HG03196 (cell line): ENCODE measurements around the gene IQUB.
A peak's percentile ranks its signal among the peaks of the same experiment; 100 is the strongest.
"Not testable (repeated sequence)": the region's sequence is repeated elsewhere in the genome, so short reads cannot be mapped to it uniquely, and the experiment has no call there.

ENCODE experiments used
- ATAC-seq: cut with Tn5 transposase; IDR thresholded peaks from one replicate; pipeline ENCODE4 v1.9.1; 2021; ENCODE audit not compliant: unreplicated experiment

IQUB gene

GRCh38 chr7:123494193-123494796, 40.1 kb downstream of the IQUB start:
- no peak for ATAC-seq

GRCh38 chr7:123492485-123492884, 41.9 kb downstream of the IQUB start:
- ATAC-seq = peak; percentile 63

- ATAC-seq = no peak
Observed at GRCh38 chr7:123485721-123486120, 48.7 kb downstream of the IQUB start.

GRCh38 chr7:123485187-123485586, 49.2 kb downstream of the IQUB start:
- no peak for ATAC-seq

- no peak for ATAC-seq
Observed at GRCh38 chr7:123484199-123484598, 50.2 kb downstream of the IQUB start.

- ATAC-seq = no peak
Observed at GRCh38 chr7:123480107-123480506, 54.3 kb downstream of the IQUB start.

- ATAC-seq = not testable (repeated sequence)
Observed at GRCh38 chr7:123478056-123478455, 56.3 kb downstream of the IQUB start.

- no peak for ATAC-seq
Observed at GRCh38 chr7:123472750-123473445, 61.5 kb downstream of the IQUB start.

GRCh38 chr7:123472327-123472726, 62.1 kb downstream of the IQUB start:
- ATAC-seq = no peak

GRCh38 chr7:123468303-123468702, 66.1 kb downstream of the IQUB start:
- ATAC-seq = no peak

- ATAC-seq = no peak
Observed at GRCh38 chr7:123463890-123464289, 70.5 kb downstream of the IQUB start.

GRCh38 chr7:123460616-123461015, 73.8 kb downstream of the IQUB start:
- ATAC-seq = no peak

- no peak for ATAC-seq
Observed at GRCh38 chr7:123455965-123456470, 78.4 kb downstream of the IQUB start.

GRCh38 chr7:123440101-123440548, 94.3 kb downstream of the IQUB start:
- ATAC-seq = no peak

GRCh38 chr7:123439191-123439590, 95.2 kb downstream of the IQUB start:
- no peak for ATAC-seq

- ATAC-seq = no peak
Observed at GRCh38 chr7:123437447-123437995, 96.9 kb downstream of the IQUB start.

- no peak for ATAC-seq
Observed at GRCh38 chr7:123435080-123435700, 99.2 kb downstream of the IQUB start.

- no peak for ATAC-seq
Observed at GRCh38 chr7:123433665-123434064, 100.7 kb downstream of the IQUB start.

- no peak for ATAC-seq
Observed at GRCh38 chr7:123432601-123433000, 101.8 kb downstream of the IQUB start.

GRCh38 chr7:123431075-123431614, 103.2 kb downstream of the IQUB start:
- ATAC-seq = no peak

- no peak for ATAC-seq
Observed at GRCh38 chr7:123425246-123425645, 109.1 kb downstream of the IQUB start.
